ENCODE measurements around the gene TBRG4. TPM values are rescaled to one million over a fixed set of nuclear protein-coding genes. Genes with fewer than 3 reads are reported as not detected.
"Not testable (repeated sequence)": the region's sequence is repeated elsewhere in the genome, so short reads cannot be mapped to it uniquely, and the experiment has no call there.

TBRG4 gene
- total RNA-seq, 1 donor from 2014 or later, result 74.4 TPM

DNA sequence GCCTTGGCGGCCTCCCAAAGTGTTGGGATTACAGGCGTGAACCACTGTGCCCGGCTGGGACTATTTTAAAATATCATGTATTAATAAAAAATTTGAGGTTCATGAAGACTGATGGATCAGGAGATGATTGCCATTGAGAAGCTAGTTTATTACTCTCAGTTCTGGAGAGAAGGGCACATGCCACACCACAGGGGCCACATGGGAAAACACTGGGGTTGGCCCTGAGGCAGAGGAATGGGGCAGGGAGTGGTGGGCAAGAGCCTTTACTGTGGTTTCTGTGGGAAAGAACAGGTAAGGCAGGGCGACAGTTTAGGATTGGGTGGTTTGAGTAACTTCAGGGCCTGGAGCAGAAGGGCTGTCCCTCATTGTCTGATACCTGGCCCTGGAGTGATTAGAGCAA, 6.8 kb upstream of the TBRG4 start:
- no peak overlapping the region for H3K4me3 ChIP-seq (ENCODE audit: low read depth, low read length)
- TF ChIP-seq, protein P1, sequence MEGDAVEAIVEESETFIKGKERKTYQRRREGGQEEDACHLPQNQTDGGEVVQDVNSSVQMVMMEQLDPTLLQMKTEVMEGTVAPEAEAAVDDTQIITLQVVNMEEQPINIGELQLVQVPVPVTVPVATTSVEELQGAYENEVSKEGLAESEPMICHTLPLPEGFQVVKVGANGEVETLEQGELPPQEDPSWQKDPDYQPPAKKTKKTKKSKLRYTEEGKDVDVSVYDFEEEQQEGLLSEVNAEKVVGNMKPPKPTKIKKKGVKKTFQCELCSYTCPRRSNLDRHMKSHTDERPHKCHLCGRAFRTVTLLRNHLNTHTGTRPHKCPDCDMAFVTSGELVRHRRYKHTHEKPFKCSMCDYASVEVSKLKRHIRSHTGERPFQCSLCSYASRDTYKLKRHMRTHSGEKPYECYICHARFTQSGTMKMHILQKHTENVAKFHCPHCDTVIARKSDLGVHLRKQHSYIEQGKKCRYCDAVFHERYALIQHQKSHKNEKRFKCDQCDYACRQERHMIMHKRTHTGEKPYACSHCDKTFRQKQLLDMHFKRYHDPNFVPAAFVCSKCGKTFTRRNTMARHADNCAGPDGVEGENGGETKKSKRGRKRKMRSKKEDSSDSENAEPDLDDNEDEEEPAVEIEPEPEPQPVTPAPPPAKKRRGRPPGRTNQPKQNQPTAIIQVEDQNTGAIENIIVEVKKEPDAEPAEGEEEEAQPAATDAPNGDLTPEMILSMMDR (conservative IDR thresholded peaks at IDR 0.05; ENCODE audit: low read depth, low read length), result no peak
- DNase-seq (ENCODE audit: low read depth), result no peak

DNA sequence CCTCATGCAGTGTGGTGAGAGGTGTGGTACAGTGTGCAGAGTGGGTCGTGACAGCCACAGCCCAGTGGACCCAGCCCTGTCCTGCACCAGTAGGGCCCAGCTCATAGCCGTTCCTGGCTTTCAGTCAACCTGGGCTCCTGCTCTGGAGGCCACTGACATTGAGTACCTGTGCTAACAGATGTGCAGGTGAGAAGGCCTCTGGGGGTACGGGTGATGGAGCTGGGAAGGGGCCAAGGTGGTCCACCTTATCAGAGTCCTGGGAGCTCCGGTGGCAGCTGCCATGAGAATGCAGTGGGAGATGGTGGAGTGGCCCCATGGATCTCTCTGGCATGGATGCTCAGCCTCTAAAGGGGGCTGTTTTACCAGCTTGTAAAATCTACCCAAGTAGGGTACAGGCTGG, 6.1 kb upstream of the TBRG4 start:
- H3K4me3 ChIP-seq (ENCODE audit: low read depth, low read length), result no peak overlapping the region
- DNase-seq (ENCODE audit: low read depth), result no peak
- TF ChIP-seq, protein P1 (conservative IDR thresholded peaks at IDR 0.05; ENCODE audit: low read depth, low read length), result no peak

DNA sequence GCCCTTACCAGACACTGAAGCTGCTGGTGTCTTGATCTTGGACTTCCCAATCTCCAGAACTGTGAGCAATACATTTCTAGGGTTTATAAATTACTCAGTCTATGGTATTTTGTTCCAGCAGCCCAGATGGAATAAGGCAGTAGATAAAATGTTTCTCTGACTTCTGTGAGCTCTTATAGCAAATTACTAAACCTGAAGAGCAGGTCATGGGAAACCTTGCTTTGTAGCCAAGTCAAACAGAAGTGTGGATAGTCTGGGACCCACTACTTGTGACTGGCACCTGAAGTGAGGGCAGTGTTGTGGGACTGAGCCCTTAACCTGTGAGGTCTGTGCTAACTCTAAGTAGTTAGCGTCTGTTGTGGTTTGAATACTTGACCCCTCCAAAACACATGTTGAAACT, 4.6 kb upstream of the TBRG4 start:
- TF ChIP-seq, protein P1 (conservative IDR thresholded peaks at IDR 0.05; ENCODE audit: low read depth, low read length), result no peak
- DNase-seq (ENCODE audit: low read depth), result no peak

DNA sequence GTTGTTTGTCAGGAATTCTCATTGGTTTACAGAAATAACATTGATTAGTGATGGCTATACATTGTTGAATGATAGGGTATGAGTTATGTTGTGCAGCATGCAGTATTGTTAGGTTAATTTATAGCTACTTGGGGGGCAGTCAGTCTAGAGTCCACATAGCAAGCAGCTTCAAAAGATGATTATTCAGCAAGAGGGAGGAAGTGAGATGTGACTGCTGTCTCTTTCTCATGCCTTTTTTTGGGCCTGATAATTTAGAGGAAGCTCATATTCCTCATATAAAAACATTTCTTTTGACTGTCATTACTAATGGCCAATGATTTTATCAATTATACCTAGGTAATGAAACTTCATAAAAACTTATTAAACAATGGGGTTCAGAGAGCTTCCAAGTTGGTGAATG, 3.4 kb upstream of the TBRG4 start:
- no peak for DNase-seq (ENCODE audit: low read depth)
- no peak overlapping the region for H3K4me3 ChIP-seq (ENCODE audit: low read depth, low read length)
- TF ChIP-seq, protein P1 (conservative IDR thresholded peaks at IDR 0.05; ENCODE audit: low read depth, low read length), result no peak

More for the DNA sequence above, 4.6 kb upstream of the TBRG4 start:
- no peak overlapping the region for H3K4me3 ChIP-seq (ENCODE audit: low read depth, low read length)

DNA sequence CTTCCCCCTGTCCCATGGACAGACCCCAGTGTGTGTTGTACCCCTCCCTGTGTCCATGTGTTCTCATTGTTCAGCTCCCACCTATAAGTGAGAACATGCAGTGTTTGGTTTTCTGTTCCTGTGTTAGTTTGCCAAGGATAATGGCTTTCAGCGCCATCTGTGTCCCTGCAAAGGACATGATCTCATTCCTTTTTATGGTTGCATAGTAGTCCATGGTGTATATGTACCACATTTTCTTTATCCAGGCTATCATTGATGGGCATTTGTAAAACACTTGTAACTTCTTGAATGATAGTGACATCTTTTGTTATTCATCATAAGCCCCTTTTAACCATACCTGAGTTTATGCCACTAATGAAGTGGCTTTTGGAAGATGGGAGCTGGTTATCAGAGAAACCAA, 2.8 kb upstream of the TBRG4 start:
- H3K4me3 ChIP-seq (ENCODE audit: low read depth, low read length); DNase-seq (ENCODE audit: low read depth): not testable (repeated sequence)

DNA sequence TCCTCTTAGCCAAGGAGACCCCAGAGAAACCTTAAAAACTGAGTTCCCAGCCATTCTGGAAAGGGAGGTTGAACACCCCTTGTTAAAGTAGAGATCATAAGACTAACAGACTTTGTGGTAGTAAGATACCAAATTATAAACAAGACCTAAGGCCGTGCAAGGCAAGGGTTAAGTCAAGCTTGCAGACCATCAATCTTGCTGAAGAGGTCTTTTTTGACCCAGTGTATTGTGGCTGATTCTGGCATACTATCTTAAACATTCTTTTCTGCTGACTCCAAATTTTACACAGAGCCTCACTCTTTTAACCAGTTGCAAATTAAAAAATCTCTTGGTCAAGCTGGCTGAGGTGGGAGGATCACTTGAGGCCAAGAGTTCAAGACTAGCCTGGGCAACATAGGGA, 1.2 kb upstream of the TBRG4 start:
- peak overlapping the region; percentile 83 for H3K4me3 ChIP-seq (ENCODE audit: low read depth, low read length)
- TF ChIP-seq, protein P1 (conservative IDR thresholded peaks at IDR 0.05; ENCODE audit: low read depth, low read length), result no peak
- DNase-seq (ENCODE audit: low read depth), result no peak

DNA sequence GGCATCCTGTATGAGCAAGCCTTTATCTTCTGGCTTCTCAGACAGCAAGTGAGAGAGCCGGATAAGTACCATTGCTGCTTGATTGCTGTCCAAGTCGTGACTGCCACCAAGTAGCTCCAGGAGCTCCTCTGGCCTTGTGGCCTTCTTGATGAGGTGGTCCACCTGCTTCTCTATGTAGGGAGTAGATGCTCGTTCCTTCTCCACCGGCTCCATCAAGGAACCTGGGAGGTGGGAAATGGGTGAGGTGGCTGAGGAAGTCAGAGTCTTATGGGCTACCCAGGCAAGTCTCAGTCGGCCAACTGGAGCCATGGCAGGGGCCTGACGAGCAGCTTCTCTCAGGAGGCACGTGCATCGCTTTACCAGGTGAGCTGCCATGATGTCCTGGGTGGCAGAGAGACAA, 2.6 kb downstream of the TBRG4 start:
- no peak for DNase-seq (ENCODE audit: low read depth)
- TF ChIP-seq, protein P1 (conservative IDR thresholded peaks at IDR 0.05; ENCODE audit: low read depth, low read length), result no peak
- H3K4me3 ChIP-seq (ENCODE audit: low read depth, low read length), result no peak overlapping the region

DNA sequence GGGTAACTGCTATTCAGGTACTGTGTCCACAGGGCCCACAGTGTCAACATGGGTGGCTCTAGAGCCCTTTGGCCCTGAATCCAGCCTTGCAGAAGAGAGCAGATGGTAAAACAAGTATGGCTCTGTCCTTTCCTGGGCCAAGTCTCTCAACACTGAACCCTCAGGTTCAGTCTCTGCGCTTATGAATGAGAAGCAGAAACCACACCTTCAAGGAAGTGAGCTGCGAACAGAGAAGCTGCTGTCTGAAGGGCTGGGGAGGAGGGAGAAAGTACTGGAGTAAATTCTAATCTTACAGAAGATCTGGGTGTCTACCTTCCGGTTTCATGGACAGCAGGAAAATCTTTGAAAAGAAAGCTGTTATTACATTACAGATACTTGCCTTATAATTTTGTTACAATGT, 4.1 kb downstream of the TBRG4 start:
- H3K4me3 ChIP-seq (ENCODE audit: low read depth, low read length), result no peak overlapping the region
- TF ChIP-seq, protein P1 (conservative IDR thresholded peaks at IDR 0.05; ENCODE audit: low read depth, low read length), result no peak

More for the DNA sequence above, 4.1 kb downstream of the TBRG4 start:
- DNase-seq (ENCODE audit: low read depth), result no peak
